NK-92 (cell line): ENCODE data around the gene REN.

ENCODE experiments used
- DNase-seq: peaks from one replicate; lab custom pipeline; 2025; ENCODE audit not compliant: unreplicated experiment; lab: John Stamatoyannopoulos, UW

REN gene

DNA sequence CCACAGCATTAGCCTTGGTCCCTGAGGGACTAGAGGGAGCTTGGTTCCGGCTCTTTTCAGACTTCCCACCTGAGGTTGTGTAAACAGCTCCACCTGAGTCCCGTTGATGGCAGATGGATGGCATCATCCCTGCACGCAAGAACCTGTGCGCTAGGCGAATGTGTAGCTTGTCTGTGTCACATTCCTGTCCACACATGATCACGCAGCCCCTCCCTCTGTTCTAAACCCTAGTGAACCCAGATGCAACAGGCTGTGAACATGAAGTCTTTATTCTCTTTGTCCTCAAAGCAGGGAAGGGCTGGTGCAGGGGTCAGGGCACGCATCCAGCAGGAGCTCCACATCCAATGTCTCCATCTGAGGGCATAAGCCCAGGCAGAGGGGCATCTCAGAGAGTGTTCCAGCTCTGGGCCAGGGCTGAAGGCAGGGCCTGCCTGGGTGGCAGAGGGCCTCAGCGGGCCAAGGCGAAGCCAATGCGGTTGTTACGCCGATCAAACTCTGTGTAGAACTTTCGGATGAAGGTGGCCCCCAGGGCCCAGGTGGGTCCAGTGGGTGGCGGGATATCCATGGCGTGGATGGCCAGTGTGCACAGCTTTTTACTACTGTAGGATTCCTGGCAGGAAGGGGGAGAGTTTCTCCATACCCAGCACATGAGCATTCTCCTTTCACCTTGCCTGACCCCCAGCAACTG is 11.4 kb downstream of the REN start:
- DNase-seq: no peak

DNA sequence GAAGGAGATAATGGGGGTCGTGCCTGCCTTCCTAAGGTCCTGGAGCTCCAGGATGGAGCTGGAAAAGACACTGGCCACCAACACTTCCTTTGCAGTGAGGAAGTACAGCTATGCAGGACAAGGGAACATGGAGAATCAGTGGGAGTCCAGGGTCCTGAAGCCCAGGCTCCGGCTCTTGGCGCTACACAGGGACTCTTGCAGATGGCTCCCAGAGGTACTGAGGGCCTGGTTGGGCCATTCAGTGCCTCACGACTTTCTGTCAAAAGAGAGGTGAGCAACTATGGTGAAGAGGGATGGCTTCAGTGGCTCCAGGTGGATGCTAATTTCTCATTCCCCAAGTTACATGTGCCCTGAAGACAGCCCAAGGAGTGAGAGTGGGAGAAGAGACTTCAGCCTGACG is 12.5 kb downstream of the REN start:
- DNase-seq: no peak

DNA sequence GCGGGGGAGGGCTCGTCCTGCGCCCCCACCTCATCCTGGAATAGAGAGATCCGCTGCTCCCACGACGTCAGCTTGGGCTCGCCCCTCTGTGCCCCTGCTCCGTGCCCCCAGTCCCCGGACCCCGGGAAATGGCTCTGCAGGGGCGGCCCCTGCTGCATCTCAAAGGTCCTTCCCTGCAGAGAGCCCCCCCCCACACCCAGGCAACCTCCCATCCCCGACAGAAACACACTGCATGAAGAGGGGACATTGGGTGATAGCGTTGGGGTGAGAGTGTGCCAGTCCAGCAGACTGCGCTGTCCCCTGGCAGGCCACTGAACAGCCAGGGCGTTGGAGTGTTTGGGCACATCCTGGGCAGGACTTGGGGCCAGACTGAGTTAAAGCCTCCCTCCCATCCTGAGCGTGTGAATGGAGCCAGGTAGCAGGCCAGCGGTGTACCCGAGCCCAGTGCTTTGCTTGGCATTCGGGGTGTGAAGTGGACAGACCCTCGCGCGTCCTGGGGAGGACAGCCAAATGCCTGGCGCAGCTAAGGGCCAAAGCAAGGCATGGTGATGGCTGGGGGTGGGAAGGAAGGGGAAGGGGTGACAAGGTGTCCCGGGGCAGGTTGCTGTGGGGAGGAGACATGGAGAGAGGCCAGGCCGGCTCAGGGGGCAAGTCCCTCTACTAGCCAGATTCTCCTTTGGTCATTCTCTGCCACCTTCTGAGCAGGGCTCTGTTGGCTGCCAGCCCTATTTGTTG is 13.7 kb downstream of the REN start:
- DNase-seq: no peak

DNA sequence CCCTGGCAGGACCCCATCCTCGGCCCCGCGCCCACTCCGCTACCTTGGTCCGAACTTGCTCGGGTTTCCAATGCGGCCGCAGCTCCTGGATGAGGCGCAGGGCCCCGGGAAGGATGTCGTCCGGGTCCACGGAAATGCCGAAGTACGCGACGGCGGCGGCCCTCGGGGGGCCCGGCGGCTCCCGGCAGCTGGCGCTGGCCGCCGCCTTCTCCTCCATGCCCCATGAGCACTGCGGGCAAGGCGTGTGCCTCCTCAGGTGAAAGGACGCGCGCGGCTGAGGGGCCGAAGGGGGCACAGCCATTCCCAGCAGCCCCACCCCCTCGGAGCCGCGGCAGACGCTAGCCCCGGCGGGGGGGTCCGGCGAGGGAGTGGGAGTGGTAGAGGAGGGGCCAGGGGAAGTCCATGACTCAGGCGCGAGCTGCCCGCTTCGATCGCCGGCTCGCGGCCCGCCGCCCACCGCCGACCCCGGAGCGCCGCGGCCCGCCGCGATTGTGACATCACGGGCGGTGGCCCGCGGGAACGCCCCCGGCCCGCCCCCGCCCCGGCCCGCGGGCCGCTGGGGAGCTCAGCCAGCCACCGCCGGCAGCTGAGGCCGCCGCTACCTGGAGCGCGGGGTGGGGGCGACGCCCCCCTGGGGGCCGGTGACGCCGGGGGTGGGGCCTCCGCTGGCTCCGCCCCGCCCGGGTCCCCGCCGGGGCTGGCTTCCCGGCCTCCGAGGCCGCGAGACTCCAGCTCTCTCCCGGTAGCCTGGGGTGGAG is 14.4 kb downstream of the REN start, which contains the start of gene ETNK2:
TSS of gene ETNK2 (minus strand) at position 493 of the 758 bp plus-strand sequence. CDS start at position 301, 192 bp downstream.
- DNase-seq: no peak

DNA sequence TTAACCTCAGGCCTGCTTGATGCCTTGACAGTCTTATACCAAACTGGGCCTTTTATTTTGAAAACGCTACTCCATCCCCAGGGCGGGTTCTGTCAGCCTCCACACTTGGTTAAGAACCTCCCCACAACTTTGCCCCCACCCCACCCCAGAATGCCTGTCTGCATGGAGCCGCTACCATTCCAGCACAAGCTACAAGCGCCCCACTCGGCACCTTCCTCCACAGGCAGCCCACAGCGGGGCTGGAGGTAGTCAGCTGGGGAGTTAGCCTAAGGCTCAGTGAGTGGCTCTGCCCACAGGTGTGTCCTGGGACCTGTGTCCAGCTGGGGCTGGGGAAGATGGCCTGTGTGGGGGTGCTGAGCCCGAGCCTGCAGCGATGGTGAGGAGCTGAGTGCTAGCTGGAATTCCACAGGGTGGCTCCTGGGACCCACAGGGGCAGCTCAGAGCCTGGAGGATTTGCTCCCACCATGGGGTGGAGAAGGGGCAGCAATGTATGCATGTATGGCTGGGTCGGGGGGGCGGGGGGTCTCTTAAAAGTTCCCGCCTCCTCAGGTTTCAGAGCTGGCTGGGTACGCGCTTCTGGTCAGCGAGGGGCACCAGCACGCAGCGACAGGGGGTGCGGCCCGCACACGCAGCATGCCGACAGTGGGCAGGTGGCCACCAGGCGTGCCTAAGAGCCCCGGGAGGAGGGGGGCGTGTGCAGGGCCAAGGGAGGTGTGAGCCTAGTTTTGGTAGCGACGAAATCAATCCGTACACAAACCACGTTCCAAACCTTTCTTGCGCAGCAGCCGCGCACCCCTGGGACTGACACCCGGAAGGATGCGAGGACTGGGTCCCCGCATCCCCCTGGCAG is 15.2 kb downstream of the REN start:
- DNase-seq: no peak

DNA sequence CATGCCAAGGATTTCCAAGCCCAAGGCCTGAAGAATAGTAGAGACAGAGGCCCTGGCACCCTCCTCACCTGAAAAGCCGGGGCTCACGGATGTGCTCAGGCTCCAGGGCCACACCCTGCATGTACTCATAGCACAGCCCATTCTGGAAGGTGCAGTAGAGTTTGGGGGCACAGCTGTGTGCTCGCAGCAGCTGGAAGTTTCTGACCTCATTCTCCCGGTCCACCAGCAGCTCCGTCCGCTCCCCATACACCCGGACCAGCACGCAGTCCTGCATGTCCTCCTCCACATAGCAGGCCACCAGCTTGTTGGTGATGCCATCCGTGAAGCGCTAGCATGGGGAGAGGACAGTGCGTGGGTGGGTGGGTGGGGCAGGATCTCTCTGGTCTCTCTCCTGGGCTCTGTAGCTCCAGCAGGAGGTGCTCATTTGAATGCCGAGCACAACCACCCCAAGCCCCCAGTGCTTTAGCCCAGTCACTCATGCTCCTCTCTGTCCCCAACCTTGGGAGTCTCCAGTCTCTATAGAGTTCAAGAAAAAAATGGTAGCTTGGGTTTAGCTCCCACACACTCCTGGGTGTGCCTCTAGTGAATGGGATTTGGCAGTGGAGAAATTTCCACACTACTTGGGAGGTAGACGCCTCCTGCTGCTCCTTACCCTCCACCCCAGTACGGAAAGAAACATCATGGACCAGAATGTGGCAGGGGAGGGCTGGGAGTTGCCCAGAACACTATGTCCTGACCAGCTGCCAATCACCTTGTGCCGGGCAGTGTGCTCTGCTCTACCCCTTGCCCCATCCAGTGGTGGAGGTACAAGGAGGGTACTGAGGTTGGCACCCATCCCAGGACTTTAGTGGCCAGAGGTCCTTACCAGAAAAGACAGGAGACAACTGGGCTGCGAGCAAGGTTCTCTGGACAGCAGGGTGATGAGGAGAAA is 16.2 kb downstream of the REN start:
- DNase-seq: no peak

DNA sequence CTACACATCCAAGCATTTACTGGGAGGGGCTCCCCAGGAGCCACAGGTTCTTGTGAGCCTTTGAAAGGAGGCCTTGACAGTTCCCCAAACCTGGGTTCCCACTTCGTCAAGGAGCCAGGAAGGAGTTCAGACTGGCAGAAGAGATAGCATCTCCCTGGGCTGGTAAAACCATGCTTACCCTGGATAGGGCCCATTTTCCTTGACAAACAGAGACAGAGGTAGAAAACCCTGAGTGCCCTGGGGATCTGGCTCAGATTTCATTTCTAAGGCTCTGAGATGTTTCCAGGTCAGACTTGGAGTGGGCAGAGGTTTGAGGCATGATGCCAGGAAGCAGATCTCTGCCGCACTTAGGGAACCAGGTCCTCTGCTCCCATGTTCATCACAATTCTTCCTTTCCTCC is 17.0 kb downstream of the REN start:
- DNase-seq: no peak

DNA sequence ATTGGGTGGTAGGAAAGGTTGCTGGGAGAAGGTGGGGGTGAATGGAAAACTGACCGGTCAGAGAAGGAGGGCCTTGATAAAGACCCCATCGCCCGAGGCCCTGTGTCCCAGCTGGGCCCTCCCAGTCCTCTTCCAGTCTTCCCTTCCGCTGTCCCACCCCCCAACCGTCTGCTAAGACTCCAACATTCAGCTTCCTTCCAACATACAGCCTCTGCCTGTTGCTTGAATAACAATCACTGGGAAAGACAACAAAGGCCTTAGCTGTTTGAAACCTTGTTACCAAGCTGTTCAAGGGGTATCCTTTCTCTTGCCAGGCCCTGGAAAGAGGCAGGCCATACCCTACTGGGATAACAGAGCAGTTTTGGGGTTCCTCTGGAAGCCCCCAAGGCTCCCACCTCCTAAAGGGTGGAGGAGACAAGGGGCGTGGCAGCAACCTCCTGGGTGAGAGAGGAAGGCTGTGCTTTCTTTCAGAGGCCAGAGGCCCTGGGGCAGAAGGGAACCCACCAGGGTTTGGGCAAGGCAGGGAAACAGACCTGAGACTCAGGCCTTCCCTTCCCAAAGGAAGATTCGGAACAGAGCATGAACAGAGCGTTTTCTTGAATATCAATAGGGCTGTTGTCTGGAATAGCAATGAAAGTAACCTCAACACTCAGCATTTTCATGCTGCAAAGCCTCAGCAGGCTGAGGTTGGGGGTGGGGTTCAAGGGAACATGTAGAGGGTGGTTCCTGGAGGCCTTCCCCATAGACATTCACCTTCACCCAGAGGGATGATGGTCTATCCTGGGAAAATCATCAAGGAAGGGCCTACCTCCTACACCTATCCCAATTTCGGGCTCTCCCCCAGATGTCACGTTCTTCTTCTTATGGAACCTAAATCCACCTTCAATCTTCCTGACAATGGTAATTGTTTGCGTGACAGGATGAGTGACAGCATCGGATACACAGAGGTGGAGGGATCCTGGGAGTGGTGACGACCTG is 18.4 kb downstream of the REN start:
- no peak for DNase-seq

DNA sequence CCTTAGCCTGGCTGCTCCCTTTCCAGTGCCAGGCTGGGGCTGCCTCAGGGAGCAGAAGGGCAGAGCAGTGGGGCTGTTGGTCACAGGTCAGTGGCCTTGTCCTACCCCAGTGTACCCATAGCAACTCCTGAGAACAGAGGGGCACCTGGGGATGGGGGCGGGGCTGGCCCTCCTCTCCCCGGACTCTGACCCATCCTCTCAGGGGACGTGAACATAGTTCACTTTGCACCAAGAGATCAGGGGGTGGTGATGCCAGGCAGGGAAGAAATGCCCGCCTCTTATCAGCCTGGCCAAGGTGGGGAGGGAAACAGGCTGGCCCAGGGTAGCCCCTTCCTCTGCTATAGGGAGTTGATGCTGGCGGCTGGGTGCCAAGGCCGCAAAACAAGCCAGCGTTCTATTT is 19.2 kb downstream of the REN start:
- DNase-seq: no peak

DNA sequence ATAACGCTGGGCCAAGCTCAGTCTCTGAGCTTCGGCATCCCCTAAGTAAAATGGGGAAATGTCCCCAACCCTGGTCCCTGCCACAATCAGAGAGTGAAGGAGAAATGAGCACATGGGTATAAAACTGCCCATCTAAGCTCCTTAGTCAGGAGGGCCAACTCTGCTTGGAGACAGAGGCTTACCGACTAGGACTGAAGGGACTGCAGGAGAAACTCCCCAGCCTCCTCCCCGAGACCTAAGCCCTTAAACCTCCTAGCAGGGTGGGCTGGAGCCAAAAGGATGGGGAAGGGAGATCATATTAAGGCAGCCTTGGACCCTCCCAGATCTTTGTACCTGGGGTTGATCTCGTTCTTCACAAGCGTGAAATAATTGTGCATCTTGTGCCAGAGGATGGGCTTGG is 19.8 kb downstream of the REN start:
- no peak for DNase-seq

DNA sequence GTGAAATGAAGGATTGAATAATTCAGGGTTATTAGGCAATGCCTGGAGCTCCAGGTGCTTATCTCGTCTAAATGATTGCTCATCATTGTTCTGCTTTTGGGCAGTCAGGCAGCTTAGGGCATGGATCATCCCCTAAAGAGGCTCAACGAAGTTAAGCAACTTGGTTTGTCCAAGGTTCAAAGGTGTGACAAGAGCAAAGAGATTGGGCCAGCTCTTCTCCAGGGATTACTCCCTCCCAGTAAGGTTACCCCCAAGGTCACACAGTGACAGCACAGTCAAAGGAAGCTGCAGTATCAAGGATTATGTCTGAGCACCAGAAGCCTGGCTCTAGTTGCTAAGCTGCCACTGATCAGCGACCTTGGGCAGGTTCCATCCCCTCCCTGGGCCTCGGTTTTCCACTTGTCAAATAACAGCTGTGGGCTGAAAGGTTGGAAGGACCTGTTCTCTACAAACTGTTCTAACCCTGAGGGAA is 21.1 kb downstream of the REN start:
- DNase-seq: no peak

DNA sequence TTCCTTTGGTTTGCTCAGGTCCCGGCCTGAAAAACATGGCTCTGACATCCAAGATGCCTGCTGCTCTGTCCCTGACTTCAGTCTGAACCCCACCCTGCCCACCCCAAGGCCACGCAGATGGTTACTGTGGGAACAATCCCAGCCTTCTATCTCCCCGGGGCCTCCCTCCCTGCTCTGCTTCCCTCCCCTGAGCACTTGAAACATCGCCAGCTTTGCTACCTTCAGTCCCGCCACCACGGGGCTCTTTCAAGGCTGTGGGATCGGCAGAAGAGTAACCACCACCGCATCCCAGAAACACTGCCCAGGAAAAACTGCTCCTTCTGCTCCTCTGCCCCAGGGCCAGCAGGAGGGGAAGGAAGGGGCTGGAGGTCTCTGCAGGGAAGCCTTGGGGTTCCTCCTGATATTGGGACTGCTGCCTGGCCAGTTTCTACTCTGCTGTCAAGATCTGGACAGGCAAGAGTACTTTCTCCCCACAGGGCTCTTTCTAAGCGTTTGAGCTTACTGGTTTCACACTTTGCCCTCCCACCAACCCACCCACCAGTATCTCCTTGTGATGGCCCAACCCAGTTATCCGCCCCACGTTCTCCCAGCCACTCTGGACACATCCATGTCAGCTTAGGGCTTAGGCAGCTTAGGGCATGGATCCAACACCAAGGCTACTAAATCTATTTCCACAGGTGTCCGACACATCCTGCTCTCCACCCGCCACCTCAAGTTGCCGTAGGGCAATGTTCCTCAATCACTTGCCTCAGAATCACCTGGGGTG is 22.7 kb downstream of the REN start:
- no peak for DNase-seq

DNA sequence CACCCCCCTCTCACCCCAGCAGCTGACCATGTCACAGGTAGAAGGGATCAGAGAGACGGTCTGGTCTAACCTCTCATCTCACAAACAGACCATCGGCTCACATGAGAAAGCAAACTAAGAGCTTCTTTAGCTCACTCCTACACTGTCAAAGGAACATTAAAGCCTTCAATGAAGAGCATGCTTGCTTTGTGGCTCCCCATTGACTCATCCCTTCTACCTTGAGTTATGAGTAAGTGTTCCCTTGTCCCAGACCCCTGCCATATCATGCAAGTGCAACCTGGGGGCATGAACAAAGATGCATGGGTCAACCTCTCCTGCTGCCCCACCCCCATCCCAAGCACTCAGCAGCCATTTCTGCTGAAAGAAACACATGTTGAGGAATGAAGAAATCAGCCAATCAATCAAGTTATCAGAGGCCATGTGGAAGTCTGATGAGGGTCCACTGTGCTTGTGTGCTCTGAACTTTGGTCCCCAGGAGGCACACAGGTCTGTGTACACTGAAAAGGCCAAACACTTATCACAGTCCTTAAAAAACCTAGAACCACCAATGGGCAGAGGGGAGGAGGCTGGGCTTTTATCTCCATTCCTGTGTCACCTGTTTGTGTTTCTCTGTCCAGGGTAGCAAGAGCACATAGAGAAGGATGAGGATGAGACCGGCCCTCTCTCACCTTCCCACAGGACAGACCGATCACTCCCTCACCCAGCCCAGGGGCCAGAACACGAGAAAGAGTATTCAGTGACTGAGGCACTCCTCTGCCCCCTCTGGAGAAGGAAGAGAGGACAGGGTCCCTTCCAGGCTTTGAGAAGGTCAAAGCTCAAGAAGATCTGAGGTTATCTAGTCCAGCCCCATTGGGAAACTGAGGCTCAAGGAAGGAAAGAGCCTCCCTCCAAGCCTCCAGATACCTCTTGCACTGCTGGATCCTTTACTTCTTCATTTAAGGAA is 23.8 kb downstream of the REN start:
- DNase-seq: no peak

DNA sequence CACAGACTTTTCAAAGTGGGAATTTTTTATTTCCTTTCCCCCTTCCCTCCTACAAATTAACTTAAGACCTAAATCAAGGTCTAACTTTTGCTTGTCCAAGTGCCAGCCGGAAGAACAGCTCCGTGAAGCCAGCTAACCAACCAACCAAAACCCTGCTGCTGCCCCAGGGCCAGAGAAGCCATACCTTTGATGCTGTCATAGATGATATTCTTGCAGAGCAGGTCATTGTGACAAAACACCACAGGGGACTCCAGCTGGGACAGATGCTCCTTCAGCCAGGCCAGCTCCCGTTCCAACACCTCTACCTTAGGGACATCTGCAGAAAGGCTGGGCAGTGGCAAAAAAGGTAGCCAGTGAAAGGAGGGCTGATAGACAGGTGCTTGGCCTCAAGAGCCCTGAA is 25.0 kb downstream of the REN start:
- DNase-seq: no peak

DNA sequence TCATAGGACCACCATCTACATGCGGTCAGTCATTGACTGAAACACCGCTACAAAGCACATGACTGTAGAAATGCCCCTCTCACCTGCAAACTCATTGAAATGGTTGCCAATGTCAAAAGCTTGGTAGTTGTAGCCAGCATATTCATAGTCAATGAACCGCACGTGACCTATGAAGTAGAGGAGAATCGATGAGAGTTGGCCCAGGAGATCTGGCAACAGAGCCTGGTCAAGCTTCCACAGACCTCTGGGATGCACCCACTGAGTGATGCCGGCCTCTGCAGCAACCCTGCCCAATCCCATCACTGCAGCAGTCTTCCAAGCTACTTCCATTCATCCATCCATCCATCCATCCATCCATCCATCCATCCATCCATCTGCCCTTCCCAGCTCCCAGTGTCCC is 26.2 kb downstream of the REN start:
- DNase-seq: no peak

DNA sequence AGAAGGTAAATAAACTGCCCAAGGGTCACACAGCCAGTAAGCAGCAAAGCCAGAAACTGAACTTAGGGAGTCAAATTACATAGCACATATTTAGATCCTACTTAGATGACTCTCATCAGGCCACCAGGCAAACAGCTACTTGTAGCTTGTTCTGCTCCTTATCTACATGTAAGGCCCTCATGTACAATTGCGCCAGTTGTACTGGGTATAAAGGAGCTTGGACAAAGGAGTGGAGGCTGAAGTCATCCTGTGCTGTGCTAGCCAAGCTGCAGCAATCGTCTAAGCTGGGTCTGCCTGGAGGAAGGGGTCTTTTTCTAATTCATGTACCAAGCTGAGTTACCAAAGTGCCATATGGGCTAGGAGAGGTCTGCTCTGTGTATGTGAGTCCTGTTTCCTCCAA is 27.0 kb downstream of the REN start:
- no peak for DNase-seq

DNA sequence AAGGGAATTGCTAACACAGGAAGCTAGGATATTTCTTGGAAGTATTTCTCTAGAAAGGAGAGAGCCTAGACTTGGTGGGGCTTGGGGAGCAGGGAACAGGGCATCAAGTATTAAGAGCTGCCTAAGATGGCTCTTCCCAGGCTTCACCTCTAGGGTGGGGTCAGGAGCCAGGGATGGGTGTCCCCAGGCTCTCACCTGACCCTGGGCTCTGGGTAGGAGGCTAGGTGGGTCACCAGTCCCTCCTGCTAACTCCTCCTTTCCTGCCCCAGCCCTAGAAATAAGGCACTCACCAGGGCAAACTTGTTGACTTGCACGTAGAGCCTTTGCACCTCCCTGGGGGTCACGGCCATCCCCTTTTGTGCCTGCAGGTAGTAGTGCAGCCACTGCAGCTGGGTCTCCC is 29.3 kb downstream of the REN start:
- DNase-seq: no peak
